Fibroblast of mammary gland (primary cell): ENCODE results near the gene TPK1.

Experiments used
- DNase-seq: peaks from one replicate; pipeline ENCODE4 v3.0.0-alpha.2; 2010; ENCODE audit warnings: low read depth
- H3K4me3 ChIP-seq: 2 replicates; pipeline ENCODE4 v1.5.1; 2011; ENCODE audit warnings: low read depth, mild to moderate bottlenecking, low read length, moderate library complexity; ENCODE audit not compliant: control insufficient read depth
- CTCF ChIP-seq: conservative IDR thresholded peaks from 2 replicates; pipeline ENCODE4 v1.5.1; 2011; ENCODE audit warnings: low read depth, low read length, inconsistent platforms; ENCODE audit not compliant: control insufficient read depth, insufficient read depth

Gene TPK1

GRCh38 chr7:144820552-144820951 lies 15.3 kb downstream of the TPK1 start:
- no peak for TF ChIP-seq CTCF
- no peak overlapping the region for H3K4me3 ChIP-seq
- no peak for DNase-seq

GRCh38 chr7:144819566-144819965 lies 16.3 kb downstream of the TPK1 start:
- DNase-seq: no peak
- TF ChIP-seq CTCF: no peak
- H3K4me3 ChIP-seq: no peak overlapping the region

- no peak overlapping the region for H3K4me3 ChIP-seq
- TF ChIP-seq CTCF: no peak
- peak; percentile 33 for DNase-seq
Measured at GRCh38 chr7:144818511-144818910, 17.3 kb downstream of the TPK1 start.

- no peak overlapping the region for H3K4me3 ChIP-seq
- no peak for DNase-seq
- no peak for TF ChIP-seq CTCF
Measured at GRCh38 chr7:144817001-144817400, 18.9 kb downstream of the TPK1 start.

- no peak for DNase-seq
- H3K4me3 ChIP-seq: no peak overlapping the region
- TF ChIP-seq CTCF: no peak
Measured at GRCh38 chr7:144814299-144814698, 21.6 kb downstream of the TPK1 start.

GRCh38 chr7:144812379-144813283 lies 23.2 kb downstream of the TPK1 start:
- H3K4me3 ChIP-seq: no peak overlapping the region
- no peak for TF ChIP-seq CTCF
- no peak for DNase-seq
